Thyroid gland (tissue), 4 donors: Measurements from ENCODE around the gene SUSD3. TPM values are rescaled to one million over a fixed set of nuclear protein-coding genes. Genes with fewer than 3 reads are reported as not detected.

Experiments used
- DNase-seq, 2 donors: peaks; one replicate each; pipeline ENCODE4 v3.0.0-alpha.2; 2019
- H3K27ac ChIP-seq, 3 donors: fragments of 200-600 bp; sonication (generic); 1 replicate in 2 of 3; 2 replicates in 1 of 3; pipeline ENCODE4 v1.5.1; 2016 to 2019; ENCODE audit warnings: mild to moderate bottlenecking in 1 of 3, moderate library complexity in 1 of 3
- H3K27me3 ChIP-seq: fragments of 200-600 bp; sonication (generic); one replicate; pipeline ENCODE4 v1.5.1; 2019
- H3K36me3 ChIP-seq, 2 donors: fragments of 200-600 bp; sonication (generic); one replicate each; pipeline ENCODE4 v1.5.1; 2016 to 2019
- H3K4me1 ChIP-seq, 2 donors: fragments of 200-600 bp; sonication (generic); one replicate each; pipeline ENCODE4 v1.5.1; 2017 to 2019
- H3K4me3 ChIP-seq, 3 donors: fragments of 200-600 bp; sonication (generic); replicated peaks in 1 of 3; 1 replicate in 2 of 3; 2 replicates in 1 of 3; pipeline ENCODE4 v1.5.1; 2016; ENCODE audit warnings: mild to moderate bottlenecking in 1 of 3
- H3K9me3 ChIP-seq: fragments of 200-600 bp; sonication (generic); one replicate; pipeline ENCODE4 v1.5.1; 2017
- POLR2A ChIP-seq, 2 donors: fragments of 450-650 bp; IDR thresholded peaks; one replicate each; pipeline ENCODE4 v1.6.1; 2017; ENCODE audit warnings: antibody characterized with exemption in 2 of 2, mild to moderate bottlenecking in 2 of 2, moderate library complexity in 1 of 2
- whole genome bisulfite sequencing, 2 donors: methylation state at CpG; one replicate each; pipeline ENCODE4 v1.1.5; 2017; 5-methylcytosine and 5-hydroxymethylcytosine counted together
- intact Hi-C: fragments of 100-400 bp; cut with DNase I; formaldehyde crosslinking; loops from one replicate; pipeline ENCODE4 v1.15.1; 2023
- total RNA-seq, 4 donors: library from RNA; depleted of rRNA; stranded (reverse); fragments of >200 nt; gene quantifications; one replicate each; pipeline ENCODE4 v1.2.3, GENCODE V29; 2016
- TF ChIP-seq, protein P1 (sequence below), 6 experiments: fragments of 200-600 bp in 3 of 6; fragments of 450-650 bp in 3 of 6; sonication (generic) in 3 of 6; IDR thresholded peaks; one replicate each; pipeline ENCODE4 v1.5.1; 2016 to 2019; ENCODE audit warnings: antibody characterized with exemption in 6 of 6, mild to moderate bottlenecking in 2 of 6, inconsistent platforms in 1 of 6, moderate library complexity in 1 of 6

Gene SUSD3
- total RNA-seq, 4 donors from 2014 or later: 3.6 to 12.6 (median 5.5) TPM

DNA sequence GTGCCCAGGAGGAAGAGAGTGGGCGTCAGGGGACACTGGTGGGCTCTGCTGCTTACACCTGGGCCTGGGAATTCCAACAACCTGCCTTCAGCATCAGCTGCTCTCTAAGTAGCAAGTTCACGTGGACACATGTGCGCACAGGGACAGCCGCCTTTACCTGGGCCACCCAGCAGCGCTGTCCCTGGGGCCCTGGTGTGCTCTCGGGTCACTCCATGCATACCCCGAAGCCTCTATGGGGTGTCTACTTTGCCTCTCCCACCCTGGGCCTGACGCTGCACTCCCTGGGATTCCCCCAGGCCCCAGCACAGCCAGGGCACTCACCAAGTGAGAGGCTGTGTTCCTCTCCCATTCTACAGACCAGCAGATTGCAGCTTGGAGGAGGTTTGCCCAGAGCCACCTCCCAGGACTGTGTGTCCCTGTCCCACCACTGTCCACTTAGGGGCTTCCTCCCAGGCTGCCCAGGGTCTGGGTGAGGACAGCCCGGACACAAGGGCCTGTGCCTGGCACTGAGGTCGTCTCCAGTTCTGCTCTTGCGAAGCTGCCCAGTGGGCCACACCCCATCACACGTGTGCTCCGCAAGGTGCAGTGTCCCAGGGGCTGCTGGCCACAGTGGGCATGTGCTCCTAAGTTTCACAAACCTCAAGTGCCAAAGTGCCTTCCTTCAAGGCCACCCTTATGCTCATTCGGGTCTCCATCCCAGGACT lies 69.7 kb downstream of the SUSD3 start:
- no peaks in the 10 kb centered on the region for H3K27me3 ChIP-seq
- peak overlapping the region; percentile 70 to 96 (median 71) for H3K27ac ChIP-seq
- no peaks in the 10 kb centered on the region for H3K9me3 ChIP-seq
- peaks cover 11 to 17% of the 10 kb centered on the region in 2 donors for H3K36me3 ChIP-seq
- no peak overlapping the region for H3K4me3 ChIP-seq
- WGBS, 2 donors: 80 to 91% methylated on average over 3 to 12 of the region's 14 CpGs
- DNase-seq: peak in 1 of 2 donors; percentile 4
- TF ChIP-seq, protein P1, sequence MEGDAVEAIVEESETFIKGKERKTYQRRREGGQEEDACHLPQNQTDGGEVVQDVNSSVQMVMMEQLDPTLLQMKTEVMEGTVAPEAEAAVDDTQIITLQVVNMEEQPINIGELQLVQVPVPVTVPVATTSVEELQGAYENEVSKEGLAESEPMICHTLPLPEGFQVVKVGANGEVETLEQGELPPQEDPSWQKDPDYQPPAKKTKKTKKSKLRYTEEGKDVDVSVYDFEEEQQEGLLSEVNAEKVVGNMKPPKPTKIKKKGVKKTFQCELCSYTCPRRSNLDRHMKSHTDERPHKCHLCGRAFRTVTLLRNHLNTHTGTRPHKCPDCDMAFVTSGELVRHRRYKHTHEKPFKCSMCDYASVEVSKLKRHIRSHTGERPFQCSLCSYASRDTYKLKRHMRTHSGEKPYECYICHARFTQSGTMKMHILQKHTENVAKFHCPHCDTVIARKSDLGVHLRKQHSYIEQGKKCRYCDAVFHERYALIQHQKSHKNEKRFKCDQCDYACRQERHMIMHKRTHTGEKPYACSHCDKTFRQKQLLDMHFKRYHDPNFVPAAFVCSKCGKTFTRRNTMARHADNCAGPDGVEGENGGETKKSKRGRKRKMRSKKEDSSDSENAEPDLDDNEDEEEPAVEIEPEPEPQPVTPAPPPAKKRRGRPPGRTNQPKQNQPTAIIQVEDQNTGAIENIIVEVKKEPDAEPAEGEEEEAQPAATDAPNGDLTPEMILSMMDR (IDR thresholded peaks at IDR 0.05): no peak
- no peak for TF ChIP-seq POLR2A (IDR thresholded peaks at IDR 0.05)
- intact Hi-C loops: no loop called here
- H3K4me1 ChIP-seq: peaks cover 65 to 81% of the 10 kb centered on the region in 2 donors

DNA sequence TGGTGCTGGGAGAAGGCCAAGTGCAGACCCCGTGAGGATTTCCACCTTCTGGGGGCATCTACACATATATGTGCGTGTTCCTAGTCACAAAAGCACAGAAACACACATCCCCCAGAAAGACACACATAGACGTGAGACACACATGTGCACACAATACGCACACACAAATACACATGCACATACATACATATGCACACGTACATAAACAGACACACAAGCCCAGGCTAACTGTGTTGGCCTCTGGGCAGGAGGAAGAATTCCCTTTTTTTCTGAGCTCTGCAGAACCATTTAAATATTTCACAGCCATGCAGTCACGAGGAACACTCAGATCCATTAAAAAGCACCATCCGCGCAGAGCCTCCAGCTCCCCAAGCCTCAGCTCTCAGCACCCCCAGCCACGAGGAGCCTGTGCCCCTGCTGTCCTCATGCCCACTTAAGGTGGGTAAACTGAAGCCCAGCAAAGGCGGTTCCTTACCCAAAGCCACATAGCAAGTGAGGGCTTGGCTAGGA lies 70.3 kb downstream of the SUSD3 start:
- Histone ChIP-seq H3K4me1 (peaks cover 67 to 82% of the 10 kb centered on the region in 2 donors), H3K27ac (peak overlapping the region in 2 of 3 donors; percentile 96 to 98), H3K9me3 (no peaks in the 10 kb centered on the region), H3K36me3 (peaks cover 10 to 12% of the 10 kb centered on the region in 2 donors), H3K4me3 (no peak overlapping the region), H3K27me3 (no peaks in the 10 kb centered on the region)
- TF ChIP-seq POLR2A (IDR thresholded peaks at IDR 0.05): no peak
- TF ChIP-seq, protein P1 (IDR thresholded peaks at IDR 0.05): no peak
- intact Hi-C loops: no loop called here
- WGBS, 2 donors: 84 to 89% methylated on average over 9 to 10 of the region's 10 CpGs
- DNase-seq: peak in 1 of 2 donors; percentile 5

DNA sequence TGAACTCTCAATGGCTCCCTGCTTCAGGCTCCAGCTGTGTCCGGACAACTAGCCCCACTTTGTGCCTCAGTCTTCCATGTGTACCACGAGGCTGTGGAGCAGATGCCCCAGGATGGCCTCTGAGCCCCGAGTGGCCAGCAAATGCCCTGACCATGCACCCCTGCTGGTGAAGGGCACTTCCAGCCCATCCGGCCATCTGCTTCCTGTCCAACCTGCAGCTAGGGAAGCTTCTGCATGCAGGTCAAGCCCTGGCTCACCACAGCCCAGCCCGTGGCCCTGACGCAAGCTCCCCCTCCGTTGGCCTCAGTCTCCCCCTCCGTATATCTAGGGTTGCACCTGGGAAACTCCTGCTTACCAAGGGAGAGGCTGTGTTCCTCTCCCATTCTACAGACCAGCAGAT lies 70.8 kb downstream of the SUSD3 start:
- no peaks in the 10 kb centered on the region for H3K9me3 ChIP-seq
- no peaks in the 10 kb centered on the region for H3K27me3 ChIP-seq
- H3K27ac ChIP-seq: peak overlapping the region; percentile 48 to 98 (median 96)
- WGBS, 2 donors: 69 to 71% methylated on average over 4 of the region's 8 CpGs
- peaks cover 67 to 82% of the 10 kb centered on the region in 2 donors for H3K4me1 ChIP-seq
- H3K4me3 ChIP-seq: no peak overlapping the region
- intact Hi-C loops: no loop called here
- H3K36me3 ChIP-seq: peaks cover 5 to 7% of the 10 kb centered on the region in 2 donors
- TF ChIP-seq, protein P1 (IDR thresholded peaks at IDR 0.05): no peak
- TF ChIP-seq POLR2A (IDR thresholded peaks at IDR 0.05): no peak
- DNase-seq: peak in 1 of 2 donors; percentile 45

DNA sequence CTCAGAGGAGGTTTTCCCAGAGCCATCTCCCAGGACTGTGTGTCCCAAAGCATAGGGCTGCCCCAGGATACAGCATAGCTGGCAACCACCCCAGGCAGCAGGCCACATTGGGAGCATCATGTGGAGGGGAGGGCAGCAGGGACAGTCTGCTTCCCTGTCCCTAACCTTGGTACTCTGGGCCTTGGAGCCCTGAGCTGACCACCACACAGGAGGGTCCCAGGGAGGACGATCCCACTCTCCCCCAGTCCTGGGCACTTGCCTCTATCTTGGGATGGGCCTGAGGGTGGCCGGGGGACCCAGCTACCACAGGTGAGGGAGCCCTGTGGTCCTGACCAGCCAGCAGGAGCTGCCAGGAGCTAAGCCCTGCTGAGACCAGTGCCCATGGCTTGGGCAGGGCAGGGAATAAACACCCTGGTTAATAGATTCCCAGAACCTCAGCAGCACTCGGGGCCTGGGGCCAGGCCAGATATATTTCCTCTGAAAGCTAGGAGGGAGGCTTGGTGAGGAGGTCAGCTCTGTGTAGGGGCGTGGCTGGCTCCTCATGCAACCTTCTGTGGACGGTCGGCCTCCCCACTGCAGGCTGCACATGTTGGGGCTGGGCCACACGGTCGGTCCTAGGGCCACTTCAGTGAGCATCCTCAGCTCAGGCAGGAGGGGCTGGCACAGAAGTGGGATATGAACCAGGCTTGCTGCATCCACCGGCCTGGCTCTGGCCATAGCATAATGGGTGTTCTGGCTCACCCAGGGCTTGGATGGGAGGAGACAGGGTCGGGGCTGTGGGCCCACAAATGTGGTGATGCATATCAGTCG lies 71.4 kb downstream of the SUSD3 start:
- TF ChIP-seq POLR2A (IDR thresholded peaks at IDR 0.05): no peak
- TF ChIP-seq, protein P1 (IDR thresholded peaks at IDR 0.05): no peak
- Histone ChIP-seq H3K4me3 (no peak overlapping the region), H3K27ac (peak overlapping the region; percentile 48 to 98 (median 96)), H3K9me3 (no peaks in the 10 kb centered on the region), H3K36me3 (peaks cover 0 to 1% of the 10 kb centered on the region in 2 donors), H3K27me3 (no peaks in the 10 kb centered on the region), H3K4me1 (peaks cover 73 to 88% of the 10 kb centered on the region in 2 donors)
- DNase-seq: peak in 1 of 2 donors; percentile 40
- 60 to 82% methylated on average over 7 to 8 of the region's 11 CpGs for WGBS, 2 donors
- intact Hi-C loops: loop anchor here (10.0 kb wide), 1 partner anchor 325 kb away; the partner anchor contains the start of genes FAM120A and FAM120AOS
